WTC11 (cell line): ENCODE data around the gene PPP3R1. TPM values are rescaled to one million over a fixed set of nuclear protein-coding genes. Genes with fewer than 3 reads are reported as not detected.

Source experiments
- ATAC-seq: fragments of 200-7000 bp; cut with Tn5 transposase; 2 replicates; pipeline ENCODE4 v1.10.0; 2021; ENCODE audit warnings: mild to moderate bottlenecking, moderate library complexity
- CTCF ChIA-PET: fragments of 300-600 bp; sonication (Branson Sonifier 250); formaldehyde crosslinking; loops from one replicate; lab custom pipeline; 2021; ENCODE audit warnings: antibody characterized with exemption; lab: Charles Lee
- POLR2A ChIA-PET: fragments of 350-600 bp; sonication (Branson Sonifier 250); formaldehyde crosslinking; loops from one replicate; lab custom pipeline; 2021; ENCODE audit warnings: antibody characterized with exemption; lab: Charles Lee
- DNase-seq: peaks from one replicate; pipeline ENCODE4 v3.0.0; 2021; ENCODE audit warnings: low spot score
- H3K27ac Mint-ChIP-seq: 2 replicates; pipeline ENCODE4 v1.8.0; 2021; ENCODE audit warnings: mixed read lengths
- H3K27me3 Mint-ChIP-seq: 2 replicates; pipeline ENCODE4 v1.8.0; 2021; ENCODE audit warnings: low read depth, mild to moderate bottlenecking, moderate library complexity, mixed read lengths
- H3K36me3 Mint-ChIP-seq: 2 replicates; pipeline ENCODE4 v1.8.0; 2021; ENCODE audit warnings: mixed read lengths
- H3K4me1 Mint-ChIP-seq: 2 replicates; pipeline ENCODE4 v1.8.0; 2022; ENCODE audit warnings: mixed read lengths
- H3K4me3 Mint-ChIP-seq: 2 replicates; pipeline ENCODE4 v1.8.0; 2021; ENCODE audit warnings: mild to moderate bottlenecking, moderate library complexity, mixed read lengths
- H3K9me3 Mint-ChIP-seq: 2 replicates; pipeline ENCODE4 v1.8.0; 2021; ENCODE audit warnings: mixed read lengths
- ELF4 ChIP-seq: sonication (generic); formaldehyde crosslinking; IDR thresholded peaks from 2 replicates; pipeline ENCODE4 v1.8.1; 2022; ENCODE audit warnings: low read depth, mild to moderate bottlenecking, moderate library complexity, missing genetic modification reagents
- FOXK1 ChIP-seq: sonication (generic); formaldehyde crosslinking; IDR thresholded peaks from 2 replicates; pipeline ENCODE4 v1.8.0; 2022; ENCODE audit warnings: mild to moderate bottlenecking, moderate library complexity, missing genetic modification reagents
- HMGA2 ChIP-seq: fragments of 250-450 bp; sonication (Bioruptor Pico); IDR thresholded peaks from 2 replicates; pipeline ENCODE4 v1.4.0; 2021; ENCODE audit warnings: mild to moderate bottlenecking, moderate library complexity
- JAZF1 ChIP-seq: fragments of 250-450 bp; sonication (Bioruptor Pico); IDR thresholded peaks from 2 replicates; pipeline ENCODE4 v1.9.0; 2021; ENCODE audit warnings: moderate library complexity, mild to moderate bottlenecking, inconsistent platforms
- MYBL2 ChIP-seq: sonication (generic); formaldehyde crosslinking; IDR thresholded peaks from 2 replicates; pipeline ENCODE4 v1.8.1; 2023; ENCODE audit warnings: mild to moderate bottlenecking, moderate library complexity, missing genetic modification reagents
- NFE2L1 ChIP-seq: sonication (generic); formaldehyde crosslinking; IDR thresholded peaks from 2 replicates; pipeline ENCODE4 v1.8.1; 2023; ENCODE audit warnings: missing genetic modification reagents
- NFYB ChIP-seq: sonication (generic); formaldehyde crosslinking; conservative IDR thresholded peaks from 2 replicates; pipeline ENCODE4 v1.8.0; 2022; ENCODE audit warnings: low read depth, missing genetic modification reagents
- NR3C1 ChIP-seq: sonication (generic); formaldehyde crosslinking; conservative IDR thresholded peaks from 2 replicates; pipeline ENCODE4 v1.8.1; 2023; ENCODE audit warnings: low read depth, mild to moderate bottlenecking, missing genetic modification reagents
- SMAD4 ChIP-seq: sonication (generic); formaldehyde crosslinking; IDR thresholded peaks from 2 replicates; pipeline ENCODE4 v1.8.0; 2022; ENCODE audit warnings: mild to moderate bottlenecking, missing genetic modification reagents
- SOX15 ChIP-seq: fragments of 250-450 bp; sonication (Bioruptor Pico); IDR thresholded peaks from 2 replicates; pipeline ENCODE4 v1.9.0; 2021; ENCODE audit warnings: mild to moderate bottlenecking
- TP53 ChIP-seq: sonication (generic); formaldehyde crosslinking; IDR thresholded peaks from 2 replicates; pipeline ENCODE4 v1.8.1; 2023; ENCODE audit warnings: mild to moderate bottlenecking, missing genetic modification reagents
- ZBTB21 ChIP-seq: sonication (generic); formaldehyde crosslinking; IDR thresholded peaks from 2 replicates; pipeline ENCODE4 v1.8.1; 2023; ENCODE audit warnings: mild to moderate bottlenecking, missing genetic modification reagents, borderline replicate concordance
- ZNF138 ChIP-seq: sonication (generic); formaldehyde crosslinking; conservative IDR thresholded peaks from 2 replicates; pipeline ENCODE4 v1.8.1; 2022; ENCODE audit warnings: mild to moderate bottlenecking, moderate library complexity, missing genetic modification reagents
- ZNF317 ChIP-seq: sonication (generic); formaldehyde crosslinking; IDR thresholded peaks from 2 replicates; pipeline ENCODE4 v1.8.1; 2023; ENCODE audit warnings: low read depth, mild to moderate bottlenecking, moderate library complexity, missing genetic modification reagents, borderline replicate concordance
- ZNF423 ChIP-seq: fragments of 250-450 bp; sonication (Bioruptor Pico); IDR thresholded peaks from 2 replicates; pipeline ENCODE4 v2.1.2; 2022; ENCODE audit warnings: mild to moderate bottlenecking, moderate library complexity
- ZNF671 ChIP-seq: fragments of 250-450 bp; sonication (Bioruptor Pico); IDR thresholded peaks from 2 replicates; pipeline ENCODE4 v1.8.0; 2021; ENCODE audit warnings: mild to moderate bottlenecking
- total RNA-seq: library from RNA; stranded (reverse); gene quantifications from 3 replicates; pipeline ENCODE4 v1.2.3, GENCODE V29; 2021
- TF ChIP-seq, protein P1 (sequence below): sonication (generic); formaldehyde crosslinking; IDR thresholded peaks from 2 replicates; pipeline ENCODE4 v1.8.1; 2023; ENCODE audit warnings: mild to moderate bottlenecking, moderate library complexity, missing genetic modification reagents
- TF ChIP-seq, protein P2 (sequence below): fragments of 250-450 bp; sonication (Bioruptor Pico); IDR thresholded peaks from 2 replicates; pipeline ENCODE4 v1.9.0; 2021; ENCODE audit warnings: moderate library complexity, mild to moderate bottlenecking, inconsistent platforms, borderline replicate concordance
- TF ChIP-seq, protein P3 (sequence below): sonication (generic); formaldehyde crosslinking; conservative IDR thresholded peaks from 2 replicates; pipeline ENCODE4 v1.8.1; 2023; ENCODE audit warnings: mild to moderate bottlenecking, low read depth, missing genetic modification reagents, moderate library complexity
- TF ChIP-seq, protein P4 (sequence below): fragments of 200-600 bp; IDR thresholded peaks from 2 replicates; pipeline ENCODE4 v1.8.0; 2022; ENCODE audit warnings: antibody characterized with exemption
- TF ChIP-seq, protein P5 (sequence below): sonication (generic); formaldehyde crosslinking; IDR thresholded peaks from 2 replicates; pipeline ENCODE4 v1.8.0; 2022; ENCODE audit warnings: missing genetic modification reagents
- TF ChIP-seq, protein P6 (sequence below): sonication (generic); formaldehyde crosslinking; IDR thresholded peaks from 2 replicates; pipeline ENCODE4 v1.8.0; 2022; ENCODE audit warnings: mild to moderate bottlenecking, missing genetic modification reagents

The PPP3R1 gene
- total RNA-seq, 1 experiment from 2014 or later: 61.4 TPM

GRCh38 chr2:68251187-68251854 is 1.0 kb downstream of the PPP3R1 start:
- peak; percentile 52 for ATAC-seq
- peaks cover 7% of the 10 kb centered on the region for H3K36me3 Mint-ChIP-seq
- H3K9me3 Mint-ChIP-seq: no peaks in the 10 kb centered on the region
- TF ChIP-seq ZBTB21 (no peak), ZNF317 (no peak), HMGA2 (CRISPR knock-in tag) (no peak), TP53 (CRISPR knock-in tag) (no peak), NFE2L1 (CRISPR knock-in tag) (no peak), FOXK1 (CRISPR knock-in tag) (0 out of 2 replicates have a peak, but pooled peaks have one; percentile 19), ZNF423 (CRISPR knock-in tag) (no peak), SMAD4 (CRISPR knock-in tag) (no peak)
- TF ChIP-seq, protein P1, sequence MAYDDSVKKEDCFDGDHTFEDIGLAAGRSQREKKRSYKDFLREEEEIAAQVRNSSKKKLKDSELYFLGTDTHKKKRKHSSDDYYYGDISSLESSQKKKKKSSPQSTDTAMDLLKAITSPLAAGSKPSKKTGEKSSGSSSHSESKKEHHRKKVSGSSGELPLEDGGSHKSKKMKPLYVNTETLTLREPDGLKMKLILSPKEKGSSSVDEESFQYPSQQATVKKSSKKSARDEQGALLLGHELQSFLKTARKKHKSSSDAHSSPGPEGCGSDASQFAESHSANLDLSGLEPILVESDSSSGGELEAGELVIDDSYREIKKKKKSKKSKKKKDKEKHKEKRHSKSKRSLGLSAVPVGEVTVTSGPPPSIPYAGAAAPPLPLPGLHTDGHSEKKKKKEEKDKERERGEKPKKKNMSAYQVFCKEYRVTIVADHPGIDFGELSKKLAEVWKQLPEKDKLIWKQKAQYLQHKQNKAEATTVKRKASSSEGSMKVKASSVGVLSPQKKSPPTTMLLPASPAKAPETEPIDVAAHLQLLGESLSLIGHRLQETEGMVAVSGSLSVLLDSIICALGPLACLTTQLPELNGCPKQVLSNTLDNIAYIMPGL (CRISPR knock-in tag): 0 out of 2 replicates have a peak, but pooled peaks have one; percentile 41
- TF ChIP-seq, protein P2, sequence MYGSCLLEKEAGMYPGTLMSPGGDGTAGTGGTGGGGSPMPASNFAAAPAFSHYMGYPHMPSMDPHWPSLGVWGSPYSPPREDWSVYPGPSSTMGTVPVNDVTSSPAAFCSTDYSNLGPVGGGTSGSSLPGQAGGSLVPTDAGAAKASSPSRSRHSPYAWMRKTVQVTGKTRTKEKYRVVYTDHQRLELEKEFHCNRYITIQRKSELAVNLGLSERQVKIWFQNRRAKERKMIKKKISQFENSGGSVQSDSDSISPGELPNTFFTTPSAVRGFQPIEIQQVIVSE (CRISPR knock-in tag): no peak
- TF ChIP-seq, protein P3, sequence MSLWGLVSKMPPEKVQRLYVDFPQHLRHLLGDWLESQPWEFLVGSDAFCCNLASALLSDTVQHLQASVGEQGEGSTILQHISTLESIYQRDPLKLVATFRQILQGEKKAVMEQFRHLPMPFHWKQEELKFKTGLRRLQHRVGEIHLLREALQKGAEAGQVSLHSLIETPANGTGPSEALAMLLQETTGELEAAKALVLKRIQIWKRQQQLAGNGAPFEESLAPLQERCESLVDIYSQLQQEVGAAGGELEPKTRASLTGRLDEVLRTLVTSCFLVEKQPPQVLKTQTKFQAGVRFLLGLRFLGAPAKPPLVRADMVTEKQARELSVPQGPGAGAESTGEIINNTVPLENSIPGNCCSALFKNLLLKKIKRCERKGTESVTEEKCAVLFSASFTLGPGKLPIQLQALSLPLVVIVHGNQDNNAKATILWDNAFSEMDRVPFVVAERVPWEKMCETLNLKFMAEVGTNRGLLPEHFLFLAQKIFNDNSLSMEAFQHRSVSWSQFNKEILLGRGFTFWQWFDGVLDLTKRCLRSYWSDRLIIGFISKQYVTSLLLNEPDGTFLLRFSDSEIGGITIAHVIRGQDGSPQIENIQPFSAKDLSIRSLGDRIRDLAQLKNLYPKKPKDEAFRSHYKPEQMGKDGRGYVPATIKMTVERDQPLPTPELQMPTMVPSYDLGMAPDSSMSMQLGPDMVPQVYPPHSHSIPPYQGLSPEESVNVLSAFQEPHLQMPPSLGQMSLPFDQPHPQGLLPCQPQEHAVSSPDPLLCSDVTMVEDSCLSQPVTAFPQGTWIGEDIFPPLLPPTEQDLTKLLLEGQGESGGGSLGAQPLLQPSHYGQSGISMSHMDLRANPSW (CRISPR knock-in tag): no peak
- TF ChIP-seq, protein P4, sequence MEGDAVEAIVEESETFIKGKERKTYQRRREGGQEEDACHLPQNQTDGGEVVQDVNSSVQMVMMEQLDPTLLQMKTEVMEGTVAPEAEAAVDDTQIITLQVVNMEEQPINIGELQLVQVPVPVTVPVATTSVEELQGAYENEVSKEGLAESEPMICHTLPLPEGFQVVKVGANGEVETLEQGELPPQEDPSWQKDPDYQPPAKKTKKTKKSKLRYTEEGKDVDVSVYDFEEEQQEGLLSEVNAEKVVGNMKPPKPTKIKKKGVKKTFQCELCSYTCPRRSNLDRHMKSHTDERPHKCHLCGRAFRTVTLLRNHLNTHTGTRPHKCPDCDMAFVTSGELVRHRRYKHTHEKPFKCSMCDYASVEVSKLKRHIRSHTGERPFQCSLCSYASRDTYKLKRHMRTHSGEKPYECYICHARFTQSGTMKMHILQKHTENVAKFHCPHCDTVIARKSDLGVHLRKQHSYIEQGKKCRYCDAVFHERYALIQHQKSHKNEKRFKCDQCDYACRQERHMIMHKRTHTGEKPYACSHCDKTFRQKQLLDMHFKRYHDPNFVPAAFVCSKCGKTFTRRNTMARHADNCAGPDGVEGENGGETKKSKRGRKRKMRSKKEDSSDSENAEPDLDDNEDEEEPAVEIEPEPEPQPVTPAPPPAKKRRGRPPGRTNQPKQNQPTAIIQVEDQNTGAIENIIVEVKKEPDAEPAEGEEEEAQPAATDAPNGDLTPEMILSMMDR: peak; percentile 30; the same call in 1 of the 2 replicates
- H3K4me3 Mint-ChIP-seq: peak overlapping the region; percentile 98
- H3K27me3 Mint-ChIP-seq: no peaks in the 10 kb centered on the region
- peak overlapping the region; percentile 100 for H3K27ac Mint-ChIP-seq
- H3K4me1 Mint-ChIP-seq: peaks cover 23% of the 10 kb centered on the region
- CTCF ChIA-PET: no interaction called here
- POLR2A ChIA-PET: no interaction called here
- peak; percentile 63 for DNase-seq

DNA sequence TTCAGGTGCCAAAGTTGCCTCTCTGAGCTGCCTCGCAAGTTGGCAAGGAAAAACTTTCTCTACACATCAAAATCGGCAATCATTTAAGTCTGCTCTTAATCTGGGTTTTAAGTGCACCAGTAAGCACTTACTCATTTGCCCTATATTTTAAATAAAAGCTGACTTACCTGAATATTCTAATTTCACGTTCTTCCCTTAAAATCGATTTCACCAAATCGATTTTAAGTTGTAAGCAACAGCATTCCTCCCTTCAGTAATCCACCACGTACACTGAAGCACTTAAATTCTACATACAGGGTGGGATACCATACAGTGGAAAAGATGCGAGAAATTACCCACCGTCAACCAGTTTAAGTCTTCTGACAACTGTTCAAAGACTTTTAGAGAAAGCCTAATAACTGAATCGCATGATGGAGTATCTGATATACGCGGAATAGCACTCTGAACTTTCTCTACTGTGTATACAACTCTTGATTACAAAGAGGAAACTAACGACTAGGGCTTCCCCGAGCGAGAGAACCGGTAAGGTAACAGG is 1.6 kb downstream of the PPP3R1 start:
- Mint-ChIP-seq H3K4me3 (peak overlapping the region; percentile 98), H3K27me3 (no peaks in the 10 kb centered on the region), H3K4me1 (peaks cover 19% of the 10 kb centered on the region), H3K36me3 (peaks cover 7% of the 10 kb centered on the region), H3K27ac (peak overlapping the region; percentile 100), H3K9me3 (no peaks in the 10 kb centered on the region)
- TF ChIP-seq NR3C1 (CRISPR knock-in tag) (no peak), ELF4 (CRISPR knock-in tag) (no peak), ZNF138 (no peak), JAZF1 (CRISPR knock-in tag) (no peak), NFYB (CRISPR knock-in tag) (no peak), ZNF671 (CRISPR knock-in tag) (no peak), MYBL2 (no peak), SOX15 (no peak), HMGA2 (CRISPR knock-in tag) (no peak)
- TF ChIP-seq, protein P5, sequence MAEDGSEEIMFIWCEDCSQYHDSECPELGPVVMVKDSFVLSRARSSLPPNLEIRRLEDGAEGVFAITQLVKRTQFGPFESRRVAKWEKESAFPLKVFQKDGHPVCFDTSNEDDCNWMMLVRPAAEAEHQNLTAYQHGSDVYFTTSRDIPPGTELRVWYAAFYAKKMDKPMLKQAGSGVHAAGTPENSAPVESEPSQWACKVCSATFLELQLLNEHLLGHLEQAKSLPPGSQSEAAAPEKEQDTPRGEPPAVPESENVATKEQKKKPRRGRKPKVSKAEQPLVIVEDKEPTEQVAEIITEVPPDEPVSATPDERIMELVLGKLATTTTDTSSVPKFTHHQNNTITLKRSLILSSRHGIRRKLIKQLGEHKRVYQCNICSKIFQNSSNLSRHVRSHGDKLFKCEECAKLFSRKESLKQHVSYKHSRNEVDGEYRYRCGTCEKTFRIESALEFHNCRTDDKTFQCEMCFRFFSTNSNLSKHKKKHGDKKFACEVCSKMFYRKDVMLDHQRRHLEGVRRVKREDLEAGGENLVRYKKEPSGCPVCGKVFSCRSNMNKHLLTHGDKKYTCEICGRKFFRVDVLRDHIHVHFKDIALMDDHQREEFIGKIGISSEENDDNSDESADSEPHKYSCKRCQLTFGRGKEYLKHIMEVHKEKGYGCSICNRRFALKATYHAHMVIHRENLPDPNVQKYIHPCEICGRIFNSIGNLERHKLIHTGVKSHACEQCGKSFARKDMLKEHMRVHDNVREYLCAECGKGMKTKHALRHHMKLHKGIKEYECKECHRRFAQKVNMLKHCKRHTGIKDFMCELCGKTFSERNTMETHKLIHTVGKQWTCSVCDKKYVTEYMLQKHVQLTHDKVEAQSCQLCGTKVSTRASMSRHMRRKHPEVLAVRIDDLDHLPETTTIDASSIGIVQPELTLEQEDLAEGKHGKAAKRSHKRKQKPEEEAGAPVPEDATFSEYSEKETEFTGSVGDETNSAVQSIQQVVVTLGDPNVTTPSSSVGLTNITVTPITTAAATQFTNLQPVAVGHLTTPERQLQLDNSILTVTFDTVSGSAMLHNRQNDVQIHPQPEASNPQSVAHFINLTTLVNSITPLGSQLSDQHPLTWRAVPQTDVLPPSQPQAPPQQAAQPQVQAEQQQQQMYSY (CRISPR knock-in tag): no peak
- TF ChIP-seq, protein P6, sequence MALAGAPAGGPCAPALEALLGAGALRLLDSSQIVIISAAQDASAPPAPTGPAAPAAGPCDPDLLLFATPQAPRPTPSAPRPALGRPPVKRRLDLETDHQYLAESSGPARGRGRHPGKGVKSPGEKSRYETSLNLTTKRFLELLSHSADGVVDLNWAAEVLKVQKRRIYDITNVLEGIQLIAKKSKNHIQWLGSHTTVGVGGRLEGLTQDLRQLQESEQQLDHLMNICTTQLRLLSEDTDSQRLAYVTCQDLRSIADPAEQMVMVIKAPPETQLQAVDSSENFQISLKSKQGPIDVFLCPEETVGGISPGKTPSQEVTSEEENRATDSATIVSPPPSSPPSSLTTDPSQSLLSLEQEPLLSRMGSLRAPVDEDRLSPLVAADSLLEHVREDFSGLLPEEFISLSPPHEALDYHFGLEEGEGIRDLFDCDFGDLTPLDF (CRISPR knock-in tag): no peak
- CTCF ChIA-PET: interaction anchor here (1.0 kb wide), 1 partner anchor 55 kb away, joined by 3 read pairs; no protein-coding TSS in a partner anchor
- ATAC-seq: no peak
- no peak for DNase-seq
- POLR2A ChIA-PET: no interaction called here
